ENCODE data around the gene GRM7. TPM values are rescaled to one million over a fixed set of nuclear protein-coding genes. Genes with fewer than 3 reads are reported as not detected.

The GRM7 gene
- total RNA-seq, 1 experiment from 2014 or later: not detected

DNA sequence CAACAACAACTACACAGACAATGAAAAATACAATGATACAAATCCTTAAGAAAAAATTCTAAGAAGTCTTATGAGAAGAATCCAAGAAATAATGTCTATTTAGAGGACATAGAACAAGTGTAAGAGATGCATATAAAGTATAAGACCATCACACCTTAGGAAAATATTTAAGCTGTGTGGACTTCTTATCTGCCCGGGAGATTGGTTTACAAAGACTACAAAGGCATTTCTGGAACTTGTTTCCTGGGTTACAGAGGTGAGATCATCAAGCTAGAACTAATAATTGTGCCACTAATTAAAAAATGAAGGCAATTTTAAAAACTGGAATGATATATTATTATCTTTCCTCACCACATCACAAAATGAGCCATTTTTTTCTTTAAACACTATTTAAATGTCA lies 507.1 kb downstream of the GRM7 start:
- no peaks in the 10 kb centered on the region for H3K79me2 ChIP-seq (ENCODE audit: insufficient read depth, low read length)
- no peaks in the 10 kb centered on the region for H4K20me1 ChIP-seq (ENCODE audit: insufficient read depth)
- DNase-seq (ENCODE audit: low read depth, low spot score) (no peak), ATAC-seq (no peak)
- H3K9me3 ChIP-seq (ENCODE audit: control insufficient read depth in 1 of 2, insufficient read depth in 1 of 2, low read depth in 1 of 2, low read length in 2 of 2): no peaks in the 10 kb centered on the region
- H3K4me1 ChIP-seq (ENCODE audit: control insufficient read depth in 1 of 2, insufficient read depth in 2 of 2, low read length in 2 of 2): no peaks in the 10 kb centered on the region
- BruUV-seq (replicated peaks): no TSS peak
- H3K9ac ChIP-seq (ENCODE audit: low read length): no peak overlapping the region
- H3K4me3 ChIP-seq (replicated peaks in 1 of 2; ENCODE audit: low read depth in 1 of 2, low read length in 2 of 2): no peak overlapping the region
- TF ChIP-seq YY1 (IDR thresholded peaks at IDR 0.05; ENCODE audit: extremely low read depth, insufficient replicate concordance, low read depth, low read length) (no peak), POLR2A (IDR thresholded peaks at IDR 0.05; ENCODE audit: borderline replicate concordance, extremely low read depth, insufficient read depth, insufficient read length) (no peak), TCF7L2 (IDR thresholded peaks at IDR 0.05; ENCODE audit: borderline replicate concordance, extremely low read depth, insufficient read depth, insufficient read length) (no peak), SP1 (IDR thresholded peaks at IDR 0.05; ENCODE audit: low read depth) (no peak), POLR2AphosphoS5 (IDR thresholded peaks at IDR 0.05; ENCODE audit: low read depth, low read length) (no peak)
- TF ChIP-seq, protein P1, sequence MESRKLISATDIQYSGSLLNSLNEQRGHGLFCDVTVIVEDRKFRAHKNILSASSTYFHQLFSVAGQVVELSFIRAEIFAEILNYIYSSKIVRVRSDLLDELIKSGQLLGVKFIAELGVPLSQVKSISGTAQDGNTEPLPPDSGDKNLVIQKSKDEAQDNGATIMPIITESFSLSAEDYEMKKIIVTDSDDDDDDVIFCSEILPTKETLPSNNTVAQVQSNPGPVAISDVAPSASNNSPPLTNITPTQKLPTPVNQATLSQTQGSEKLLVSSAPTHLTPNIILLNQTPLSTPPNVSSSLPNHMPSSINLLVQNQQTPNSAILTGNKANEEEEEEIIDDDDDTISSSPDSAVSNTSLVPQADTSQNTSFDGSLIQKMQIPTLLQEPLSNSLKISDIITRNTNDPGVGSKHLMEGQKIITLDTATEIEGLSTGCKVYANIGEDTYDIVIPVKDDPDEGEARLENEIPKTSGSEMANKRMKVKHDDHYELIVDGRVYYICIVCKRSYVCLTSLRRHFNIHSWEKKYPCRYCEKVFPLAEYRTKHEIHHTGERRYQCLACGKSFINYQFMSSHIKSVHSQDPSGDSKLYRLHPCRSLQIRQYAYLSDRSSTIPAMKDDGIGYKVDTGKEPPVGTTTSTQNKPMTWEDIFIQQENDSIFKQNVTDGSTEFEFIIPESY (IDR thresholded peaks at IDR 0.05; ENCODE audit: extremely low read depth, insufficient replicate concordance, low read length): no peak
- TF ChIP-seq, protein P2, sequence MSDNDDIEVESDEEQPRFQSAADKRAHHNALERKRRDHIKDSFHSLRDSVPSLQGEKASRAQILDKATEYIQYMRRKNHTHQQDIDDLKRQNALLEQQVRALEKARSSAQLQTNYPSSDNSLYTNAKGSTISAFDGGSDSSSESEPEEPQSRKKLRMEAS (IDR thresholded peaks at IDR 0.05): no peak
- TF ChIP-seq, protein P3, sequence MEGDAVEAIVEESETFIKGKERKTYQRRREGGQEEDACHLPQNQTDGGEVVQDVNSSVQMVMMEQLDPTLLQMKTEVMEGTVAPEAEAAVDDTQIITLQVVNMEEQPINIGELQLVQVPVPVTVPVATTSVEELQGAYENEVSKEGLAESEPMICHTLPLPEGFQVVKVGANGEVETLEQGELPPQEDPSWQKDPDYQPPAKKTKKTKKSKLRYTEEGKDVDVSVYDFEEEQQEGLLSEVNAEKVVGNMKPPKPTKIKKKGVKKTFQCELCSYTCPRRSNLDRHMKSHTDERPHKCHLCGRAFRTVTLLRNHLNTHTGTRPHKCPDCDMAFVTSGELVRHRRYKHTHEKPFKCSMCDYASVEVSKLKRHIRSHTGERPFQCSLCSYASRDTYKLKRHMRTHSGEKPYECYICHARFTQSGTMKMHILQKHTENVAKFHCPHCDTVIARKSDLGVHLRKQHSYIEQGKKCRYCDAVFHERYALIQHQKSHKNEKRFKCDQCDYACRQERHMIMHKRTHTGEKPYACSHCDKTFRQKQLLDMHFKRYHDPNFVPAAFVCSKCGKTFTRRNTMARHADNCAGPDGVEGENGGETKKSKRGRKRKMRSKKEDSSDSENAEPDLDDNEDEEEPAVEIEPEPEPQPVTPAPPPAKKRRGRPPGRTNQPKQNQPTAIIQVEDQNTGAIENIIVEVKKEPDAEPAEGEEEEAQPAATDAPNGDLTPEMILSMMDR (IDR thresholded peaks at IDR 0.05 in 2 of 3, conservative IDR thresholded peaks at IDR 0.05 in 1 of 3; ENCODE audit: borderline replicate concordance in 1 of 3, insufficient read depth in 1 of 3, low read depth in 2 of 3, low read length in 2 of 3): no peak
- no peaks in the 10 kb centered on the region for H3K27me3 ChIP-seq (ENCODE audit: insufficient read depth, low read length)
- no peaks in the 10 kb centered on the region for H3K36me3 ChIP-seq (ENCODE audit: control insufficient read depth in 1 of 2, insufficient read depth in 2 of 2, low read length in 2 of 2)
- H3K9me2 ChIP-seq (ENCODE audit: insufficient read depth): no peaks in the 10 kb centered on the region
- intact Hi-C loops (cut with micrococcal nuclease): no loop called here
- RAD21 ChIA-PET (ENCODE audit: low non-redundant PET in 1 of 2, low total read pairs in 2 of 2, uncharacterized antibody in 2 of 2, unreplicated experiment in 2 of 2): no interaction called here
- no peak overlapping the region for H3K27ac ChIP-seq (ENCODE audit: low read depth, low read length)
- H2AFZ ChIP-seq (ENCODE audit: low read depth, low read length, poor library complexity, severe bottlenecking): no peak overlapping the region
- POLR2A ChIA-PET: no interaction called here
- no peak overlapping the region for H3K4me2 ChIP-seq (ENCODE audit: low read length)
- CTCF ChIA-PET: no interaction called here
